HG03103 (cell line): Measurements from ENCODE around the gene CCL14.
"Not testable (repeated sequence)": the region's sequence is repeated elsewhere in the genome, so short reads cannot be mapped to it uniquely, and the experiment has no call there.

Experiments
- ATAC-seq: cut with Tn5 transposase; IDR thresholded peaks from one replicate; pipeline ENCODE4 v1.9.1; 2021; ENCODE audit warnings: low read depth; ENCODE audit not compliant: unreplicated experiment

Gene CCL14

DNA sequence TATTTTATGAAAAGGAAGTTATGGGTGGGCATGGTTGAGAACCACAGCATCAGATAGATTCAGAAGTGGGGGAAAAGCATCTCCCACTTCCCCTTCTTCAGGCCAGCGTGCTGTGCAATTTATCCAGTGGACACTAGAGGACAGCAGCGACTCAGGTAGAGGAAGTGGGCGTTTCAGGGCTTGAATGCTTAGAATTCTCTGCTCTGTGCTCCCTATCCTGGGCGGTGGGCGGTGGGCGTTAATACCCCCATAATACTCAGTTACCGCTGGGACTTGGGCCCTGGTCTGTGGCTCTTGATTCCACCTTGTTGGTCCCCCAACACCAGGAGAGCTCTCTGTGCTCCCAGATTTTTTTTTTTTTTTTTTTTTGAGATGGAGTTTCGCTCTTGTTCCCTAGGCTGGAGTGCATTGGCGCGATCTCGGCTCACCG is 39.4 kb downstream of the CCL14 start:
- ATAC-seq, result no peak

DNA sequence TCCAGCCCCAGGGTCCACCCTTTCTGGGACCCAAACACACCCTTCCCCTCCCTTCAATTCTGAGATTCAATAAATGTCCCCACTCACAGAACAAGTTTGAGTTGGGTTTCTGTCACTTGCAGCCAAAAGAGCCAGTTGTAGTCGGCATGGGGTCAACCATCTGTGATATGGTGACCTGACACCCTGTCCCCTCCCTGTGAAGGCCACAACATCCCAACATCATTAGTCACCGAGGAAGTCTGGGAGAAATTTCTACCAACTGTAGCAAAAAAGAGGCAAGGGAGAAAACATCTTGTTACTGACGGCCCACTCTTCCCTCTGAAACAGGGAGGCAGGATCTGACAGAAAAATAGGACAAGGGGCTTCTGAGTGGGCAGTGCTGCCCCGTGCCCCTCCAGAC is 42.4 kb downstream of the CCL14 start:
- ATAC-seq, result no peak

DNA sequence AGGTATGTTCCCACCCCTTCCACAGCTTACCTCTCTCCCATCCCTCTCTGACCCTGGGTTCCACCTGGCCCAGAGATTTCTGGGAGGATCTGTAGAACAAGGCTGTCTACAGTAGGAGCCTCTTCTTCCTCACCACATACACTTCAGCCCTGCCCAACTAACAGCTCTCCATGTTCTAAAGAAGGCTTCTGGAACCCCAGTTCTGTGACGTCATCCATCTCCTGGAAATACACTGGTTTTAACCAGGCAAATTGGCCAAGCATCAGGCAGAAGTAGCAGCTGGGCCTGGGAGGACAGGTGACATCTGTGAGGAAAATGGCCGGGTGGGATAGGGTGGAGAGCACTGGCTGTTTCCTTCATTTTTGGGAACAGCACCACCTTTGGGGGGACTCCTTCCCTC is 43.0 kb downstream of the CCL14 start, which contains the start of gene LYZL6:
LYZL6 (minus strand) TSS at position 177 of the 400 bp plus-strand sequence. CDS start 4,357 bp downstream, outside the sequence.
- no peak for ATAC-seq

DNA sequence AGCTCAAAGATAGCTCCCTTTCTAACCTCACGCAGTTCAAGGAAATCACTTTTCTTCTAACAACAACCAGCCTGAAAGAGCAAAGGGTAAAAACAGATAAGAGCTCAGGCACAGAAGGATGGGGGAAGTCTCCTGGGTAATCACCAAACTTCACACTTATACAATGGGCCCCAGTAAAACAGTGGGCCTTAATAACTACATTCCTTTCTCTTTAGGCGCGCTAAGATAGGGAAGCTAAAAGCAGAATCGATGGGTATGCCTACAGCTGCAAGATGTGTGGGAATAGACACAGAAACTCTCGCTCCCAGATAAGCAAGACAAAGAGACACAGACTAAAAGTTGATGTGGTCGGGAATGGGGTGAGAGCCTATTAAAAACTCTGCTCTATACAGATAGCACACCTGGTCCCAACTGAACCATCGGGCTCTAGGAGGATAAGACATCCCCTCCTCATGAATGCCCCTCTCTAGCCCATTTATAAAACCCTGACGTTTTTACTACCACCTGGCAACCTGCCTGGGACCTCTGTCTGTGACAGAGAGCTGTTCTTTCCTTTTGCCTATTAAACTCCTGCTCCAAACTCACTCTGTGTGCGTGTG is 43.8 kb downstream of the CCL14 start:
- no peak for ATAC-seq

DNA sequence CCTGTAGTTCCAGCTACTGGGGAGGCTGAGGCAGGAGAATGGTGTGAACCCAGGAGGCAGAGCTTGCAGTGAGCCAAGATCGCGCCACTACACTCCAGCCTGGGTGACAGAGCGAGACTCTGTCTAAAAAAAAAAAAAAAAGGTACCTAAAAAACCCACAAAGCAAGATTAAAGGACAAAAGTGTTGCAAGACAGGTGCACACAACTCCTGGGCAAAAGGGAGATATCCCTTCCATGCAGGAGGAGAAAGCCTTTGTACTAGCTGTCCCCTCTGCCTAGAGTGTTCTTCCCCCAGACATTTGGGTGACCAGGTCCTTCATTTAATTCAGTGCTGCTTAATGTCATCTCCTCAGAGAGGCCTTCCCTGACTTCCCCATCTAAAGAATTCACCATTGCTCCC is 48.0 kb downstream of the CCL14 start:
- ATAC-seq, result not testable (repeated sequence)

DNA sequence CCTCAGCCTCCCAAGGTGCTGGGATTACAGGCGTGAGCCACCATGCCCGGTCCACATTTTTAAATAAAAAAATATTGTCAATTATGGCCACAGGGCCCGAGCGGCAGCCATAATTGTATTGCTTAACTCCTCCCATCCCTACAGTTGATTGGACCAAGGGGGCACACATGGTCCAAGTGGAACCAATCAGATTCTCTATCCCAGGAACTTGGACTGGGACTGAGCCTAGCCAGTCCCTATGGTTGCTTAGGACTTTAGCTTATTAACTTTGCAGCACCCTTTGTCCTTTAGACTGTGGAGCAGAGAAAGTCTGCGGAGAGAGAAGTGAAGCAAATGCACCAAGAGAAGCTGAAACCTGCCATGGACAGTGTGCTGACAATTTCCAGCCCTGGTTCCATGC is 50.5 kb downstream of the CCL14 start:
- ATAC-seq, result no peak

DNA sequence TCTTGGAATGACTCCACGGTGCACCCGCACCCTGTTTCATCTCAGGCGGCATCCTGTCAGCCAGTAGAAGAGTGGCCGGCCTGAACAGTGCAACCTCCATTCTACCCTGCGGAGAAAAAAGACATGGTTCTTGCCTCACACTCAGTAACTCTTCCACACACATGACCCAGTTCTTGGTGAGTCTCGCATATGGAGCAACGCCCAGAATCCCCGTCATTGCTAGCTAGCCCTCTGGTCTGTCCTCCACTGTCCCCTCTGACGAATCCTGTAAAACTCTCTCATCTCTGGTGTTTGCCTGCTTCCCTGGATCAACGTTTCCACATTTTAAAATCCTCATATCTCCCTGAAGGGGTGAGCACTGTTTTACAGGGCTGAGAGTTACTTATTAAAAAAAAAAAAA is 51.8 kb downstream of the CCL14 start:
- no peak for ATAC-seq
